Occipital lobe (tissue), 2 donors: ENCODE results near the gene ZNF628. TPM values are rescaled to one million over a fixed set of nuclear protein-coding genes. Genes with fewer than 3 reads are reported as not detected.

Source experiments
- DNase-seq: peaks from one replicate; lab custom pipeline; 2025; lab: John Stamatoyannopoulos, UW
- total RNA-seq: library from RNA; depleted of rRNA; stranded (reverse); fragments of >200 nt; gene quantifications from one replicate; pipeline ENCODE4 v1.2.3, GENCODE V29; 2014

ZNF628 gene
- total RNA-seq, 1 donor from 2014 or later = 0.78 TPM

GRCh38 chr19:55449469-55449868 lies 26.9 kb upstream of the ZNF628 start:
- DNase-seq = no peak

GRCh38 chr19:55451163-55451964 lies 25.1 kb upstream of the ZNF628 start:
- no peak for DNase-seq

- peak; percentile 27 for DNase-seq
Observed at GRCh38 chr19:55451965-55452748, 24.3 kb upstream of the ZNF628 start.

- peak; percentile 97 for DNase-seq
Observed at GRCh38 chr19:55452749-55453346, 23.6 kb upstream of the ZNF628 start.

- no peak for DNase-seq
Observed at GRCh38 chr19:55453511-55454260, 22.7 kb upstream of the ZNF628 start.

- DNase-seq = peak; percentile 27
Observed at GRCh38 chr19:55454787-55455243, 21.6 kb upstream of the ZNF628 start.

GRCh38 chr19:55455576-55456235 lies 20.7 kb upstream of the ZNF628 start:
- DNase-seq = no peak

- DNase-seq = no peak
Observed at GRCh38 chr19:55456347-55456746, 20.1 kb upstream of the ZNF628 start.

GRCh38 chr19:55457683-55458457 lies 18.5 kb upstream of the ZNF628 start:
- DNase-seq = no peak

GRCh38 chr19:55459551-55459949 lies 16.9 kb upstream of the ZNF628 start:
- no peak for DNase-seq

- DNase-seq = no peak
Observed at GRCh38 chr19:55459950-55460657, 16.3 kb upstream of the ZNF628 start.

GRCh38 chr19:55460670-55461258 lies 15.7 kb upstream of the ZNF628 start:
- DNase-seq = peak; percentile 30

- peak; percentile 100 for DNase-seq
Observed at GRCh38 chr19:55461259-55461973, 15.0 kb upstream of the ZNF628 start, which contains the start of gene ISOC2. Gene ISOC2, minus strand, starts transcription at chr19:55461642. Its CDS starts 5,156 bp downstream, at chr19:55456486.

- DNase-seq = no peak
Observed at GRCh38 chr19:55461974-55462626, 14.3 kb upstream of the ZNF628 start.

GRCh38 chr19:55462722-55463121 lies 13.7 kb upstream of the ZNF628 start:
- DNase-seq = no peak

- no peak for DNase-seq
Observed at GRCh38 chr19:55463583-55464031, 12.8 kb upstream of the ZNF628 start.

- no peak for DNase-seq
Observed at GRCh38 chr19:55464039-55464661, 12.3 kb upstream of the ZNF628 start.
